HCT116 (cell line): ENCODE measurements around the gene ABHD14A. TPM values are rescaled to one million over a fixed set of nuclear protein-coding genes. Genes with fewer than 3 reads are reported as not detected.

Source experiments
- ATAC-seq: fragments of 200-7000 bp; cut with Tn5 transposase; 2 replicates; pipeline ENCODE4 v1.9.1; 2020; ENCODE audit warnings: mild to moderate bottlenecking, moderate library complexity
- BruUV-seq: library from RNA; stranded (reverse); fragments of 400-500 nt; replicated peaks from 2 replicates; lab custom pipeline; 2021; lab: Mats Ljungman, UMichigan
- CTCF ChIA-PET: fragments of 300-600 bp; sonication (Branson Sonifier 250); formaldehyde crosslinking; loops from one replicate; lab custom pipeline; 2021; ENCODE audit warnings: antibody characterized with exemption; lab: Charles Lee
- POLR2A ChIA-PET: fragments of 300-600, 350-600 bp; sonication (Branson Sonifier 250); formaldehyde crosslinking; loops from one replicate; lab custom pipeline; 2021; ENCODE audit warnings: antibody characterized with exemption; lab: Charles Lee
- RAD21 ChIA-PET, 2 experiments: fragments of 300-600 bp; sonication (Branson Sonifier 250); formaldehyde crosslinking; loops; one replicate each; lab custom pipeline; 2023; ENCODE audit warnings: low total read pairs in 2 of 2; ENCODE audit not compliant: uncharacterized antibody in 2 of 2, unreplicated experiment in 2 of 2, low non-redundant PET in 1 of 2; lab: Charles Lee
- DNase-seq: peaks from one replicate; pipeline ENCODE4 v3.0.0-alpha.2; 2010; ENCODE audit warnings: low read depth, low spot score
- H2AFZ ChIP-seq: fragments of 200-600 bp; shearing (Covaris generic), sonication (generic); 2 replicates; pipeline ENCODE4 v1.6.1; 2017; ENCODE audit warnings: low read depth, mixed run types, mixed read lengths, antibody characterized with exemption, low read length; ENCODE audit not compliant: poor library complexity, severe bottlenecking
- H3K27ac ChIP-seq: 2 replicates; pipeline ENCODE4 v1.5.1; 2012; ENCODE audit warnings: low read depth, low read length
- H3K27me3 ChIP-seq: fragments of 200-600 bp; sonication (generic); 2 replicates; pipeline ENCODE4 v1.6.1; 2016; ENCODE audit warnings: mixed run types, low read length, mixed read lengths; ENCODE audit not compliant: insufficient read depth
- H3K36me3 ChIP-seq, 2 experiments: fragments of 200-500 bp in 1 of 2; fragments of 200-600 bp in 1 of 2; sonication (Bioruptor generic) in 1 of 2; sonication (generic) in 1 of 2; 2 replicates each; pipeline versions ENCODE4 v1.5.1 to v1.6.1; 2014 to 2016; ENCODE audit warnings: low read length in 2 of 2, inconsistent platforms in 1 of 2, mixed read lengths in 1 of 2, mixed run types in 1 of 2; ENCODE audit not compliant: insufficient read depth in 2 of 2, control insufficient read depth in 1 of 2
- H3K4me1 ChIP-seq, 2 experiments: fragments of 200-600 bp in 1 of 2; sonication (generic) in 1 of 2; 2 replicates each; pipeline versions ENCODE4 v1.5.1 to v1.6.1; 2012 to 2017; ENCODE audit warnings: low read length in 2 of 2, inconsistent platforms in 1 of 2, mild to moderate bottlenecking in 1 of 2, mixed read lengths in 1 of 2, mixed run types in 1 of 2, moderate library complexity in 1 of 2; ENCODE audit not compliant: insufficient read depth in 2 of 2, control insufficient read depth in 1 of 2
- H3K4me2 ChIP-seq: fragments of 200-600 bp; sonication (generic); 2 replicates; pipeline ENCODE4 v1.6.1; 2017; ENCODE audit warnings: mixed run types, low read length, mixed read lengths
- H3K4me3 ChIP-seq, 2 experiments: fragments of 200-600 bp in 1 of 2; sonication (generic) in 1 of 2; replicated peaks in 1 of 2; 2 replicates each; pipeline ENCODE4 v1.5.1; 2011 to 2016; ENCODE audit warnings: low read length in 2 of 2, control low read depth in 1 of 2, low read depth in 1 of 2, mild to moderate bottlenecking in 1 of 2, mixed read lengths in 1 of 2, mixed run types in 1 of 2
- H3K79me2 ChIP-seq: fragments of 200-600 bp; sonication (generic); 2 replicates; pipeline ENCODE4 v1.6.1; 2017; ENCODE audit warnings: mild to moderate bottlenecking, mixed run types, low read length, moderate library complexity, mixed read lengths; ENCODE audit not compliant: insufficient read depth
- H3K9ac ChIP-seq: fragments of 200-600 bp; sonication (generic); 2 replicates; pipeline ENCODE4 v1.6.1; 2016; ENCODE audit warnings: low read length, mixed read lengths
- H3K9me2 ChIP-seq: fragments of 200-600 bp; sonication (generic), shearing (Covaris generic); 2 replicates; pipeline ENCODE4 v1.6.1; 2017; ENCODE audit warnings: mixed run types, mild to moderate bottlenecking, moderate library complexity; ENCODE audit not compliant: insufficient read depth
- H3K9me3 ChIP-seq, 2 experiments: fragments of 200-500 bp in 1 of 2; fragments of 200-600 bp in 1 of 2; sonication (Bioruptor generic) in 1 of 2; sonication (generic) in 1 of 2; 2 replicates each; pipeline ENCODE4 v1.6.1; 2014 to 2017; ENCODE audit warnings: low read length in 2 of 2, mixed read lengths in 2 of 2, inconsistent platforms in 1 of 2, low read depth in 1 of 2, mild to moderate bottlenecking in 1 of 2, mixed run types in 1 of 2, moderate library complexity in 1 of 2; ENCODE audit not compliant: control insufficient read depth in 1 of 2, insufficient read depth in 1 of 2
- H4K20me1 ChIP-seq: fragments of 200-600 bp; sonication (generic), shearing (Covaris generic); 2 replicates; pipeline ENCODE4 v1.6.1; 2017; ENCODE audit warnings: mixed run types, mild to moderate bottlenecking, moderate library complexity; ENCODE audit not compliant: insufficient read depth
- CEBPB ChIP-seq: IDR thresholded peaks from 2 replicates; pipeline ENCODE4 v1.6.1; 2012; ENCODE audit warnings: low read depth
- EGR1 ChIP-seq: IDR thresholded peaks from 2 replicates; pipeline ENCODE4 v1.6.1; 2012; ENCODE audit warnings: low read depth
- ELF1 ChIP-seq: IDR thresholded peaks from 2 replicates; pipeline ENCODE4 v1.6.1; 2012; ENCODE audit warnings: low read depth, borderline replicate concordance
- EZH2 ChIP-seq: fragments of 200-600 bp; sonication (generic); IDR thresholded peaks from 2 replicates; pipeline ENCODE4 v1.6.1; 2017; ENCODE audit warnings: antibody characterized with exemption, mixed run types
- EZH2phosphoT487 ChIP-seq: fragments of 200-600 bp; IDR thresholded peaks from 2 replicates; pipeline ENCODE4 v1.6.1; 2018; ENCODE audit warnings: antibody characterized with exemption, borderline replicate concordance
- FOSL1 ChIP-seq: IDR thresholded peaks from 2 replicates; pipeline ENCODE4 v1.6.1; 2012; ENCODE audit warnings: low read depth
- POLR2A ChIP-seq: IDR thresholded peaks from 2 replicates; pipeline ENCODE4 v1.7.0; 2011; ENCODE audit warnings: borderline replicate concordance; ENCODE audit not compliant: insufficient read depth, insufficient read length; ENCODE audit errors: extremely low read depth
- POLR2AphosphoS5 ChIP-seq: IDR thresholded peaks from 2 replicates; pipeline ENCODE4 v1.6.1; 2011; ENCODE audit warnings: mild to moderate bottlenecking, low read depth, low read length, moderate library complexity
- RAD21 ChIP-seq: IDR thresholded peaks from 2 replicates; pipeline ENCODE4 v1.6.1; 2012; ENCODE audit warnings: low read depth, mild to moderate bottlenecking
- SIN3A ChIP-seq: IDR thresholded peaks from 2 replicates; pipeline ENCODE4 v1.6.1; 2012; ENCODE audit warnings: low read depth
- SP1 ChIP-seq: IDR thresholded peaks from 2 replicates; pipeline ENCODE4 v1.6.1; 2012; ENCODE audit warnings: low read depth
- SRF ChIP-seq: IDR thresholded peaks from 2 replicates; pipeline ENCODE4 v1.6.1; 2012; ENCODE audit warnings: low read depth
- TCF7L2 ChIP-seq: IDR thresholded peaks from 2 replicates; pipeline ENCODE4 v1.7.0; 2011; ENCODE audit warnings: borderline replicate concordance, inconsistent platforms; ENCODE audit not compliant: insufficient read depth, insufficient read length; ENCODE audit errors: extremely low read depth
- YY1 ChIP-seq: IDR thresholded peaks from 2 replicates; pipeline ENCODE4 v1.6.1; 2011; ENCODE audit warnings: low read length, low read depth, moderate library complexity, mild to moderate bottlenecking; ENCODE audit not compliant: insufficient replicate concordance; ENCODE audit errors: extremely low read depth
- ZNF274 ChIP-seq: fragments of 200-500 bp; sonication (Bioruptor generic); IDR thresholded peaks from 2 replicates; pipeline ENCODE4 v1.6.1; 2014; ENCODE audit warnings: mild to moderate bottlenecking, low read depth, low read length, inconsistent platforms
- intact Hi-C: fragments of 100-400 bp; cut with micrococcal nuclease; formaldehyde crosslinking; loops from 2 replicates; pipeline ENCODE4 v1.10.0; 2022
- total RNA-seq: library from RNA; stranded (reverse); gene quantifications from one replicate; pipeline ENCODE4 v1.2.1, GENCODE V29; 2021; ENCODE audit not compliant: unreplicated experiment
- TF ChIP-seq, protein P1 (sequence below): IDR thresholded peaks from 2 replicates; pipeline ENCODE4 v1.6.1; 2012
- TF ChIP-seq, protein P2 (sequence below), 3 experiments: fragments of 200-600 bp in 1 of 3; sonication (generic) in 1 of 3; IDR thresholded peaks in 2 of 3; conservative IDR thresholded peaks in 1 of 3; 2 replicates each; pipeline ENCODE4 v1.5.1; 2012 to 2017; ENCODE audit warnings: low read depth in 2 of 3, low read length in 2 of 3, antibody characterized with exemption in 1 of 3, borderline replicate concordance in 1 of 3, control low read depth in 1 of 3, mild to moderate bottlenecking in 1 of 3, mixed read lengths in 1 of 3, mixed run types in 1 of 3, moderate library complexity in 1 of 3; ENCODE audit not compliant: insufficient read depth in 1 of 3

Gene ABHD14A
- total RNA-seq, 1 experiment from 2014 or later: 11.6 TPM

DNA sequence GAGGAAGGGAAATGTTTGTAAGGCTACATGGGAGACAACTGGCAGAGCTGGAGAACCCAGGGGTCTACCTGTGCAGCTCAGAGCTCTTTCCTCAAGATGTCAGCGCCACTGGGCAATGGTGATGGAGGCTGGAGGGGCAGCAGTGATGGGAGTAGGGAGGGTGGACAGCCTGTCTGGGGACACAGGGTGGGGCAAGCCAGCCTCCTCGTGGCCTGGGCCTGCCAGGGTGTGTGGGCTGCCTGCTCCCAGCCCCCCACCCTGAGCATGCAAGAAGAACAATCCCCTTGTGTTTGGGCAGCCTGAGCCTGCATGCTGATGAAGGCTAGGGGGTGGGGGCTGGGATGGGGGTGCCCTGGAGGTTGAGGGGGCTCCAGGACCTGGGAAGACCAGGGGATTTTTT lies 8.8 kb upstream of the ABHD14A start:
- Histone ChIP-seq H4K20me1 (0 out of 2 replicates have a peak, but pooled peaks cover 4% of the 10 kb centered on the region), H3K4me2 (peak overlapping the region; percentile 90; the same call in 1 of the 2 replicates), H3K27me3 (no peaks in the 10 kb centered on the region), H3K4me3 (no peak overlapping the region), H3K9me2 (no peaks in the 10 kb centered on the region), H3K36me3 (peaks cover 2 to 10% of the 10 kb centered on the region in 2 experiments; a peak in 2 of 4 replicates), H3K27ac (no peak overlapping the region), H3K79me2 (peaks cover 18% of the 10 kb centered on the region), H3K4me1 (peaks cover 23 to 45% of the 10 kb centered on the region in 2 experiments), H3K9me3 (no peaks in the 10 kb centered on the region), H2AFZ (no peak overlapping the region), H3K9ac (no peak overlapping the region)
- intact Hi-C loops: no loop called here
- RAD21 ChIA-PET: no interaction called here
- no peak for ATAC-seq
- CTCF ChIA-PET: interaction anchor here (1.3 to 1.5 kb wide), 3 partner anchors 8 to 24 kb away, joined by 4 read pairs; partner anchors contain the start of genes ABHD14A, ABHD14B, PARP3 and RRP9
- POLR2A ChIA-PET: no interaction called here
- BruUV-seq: no TSS peak
- TF ChIP-seq EZH2 (no peak), POLR2A (no peak), TCF7L2 (no peak), EGR1 (no peak), ELF1 (no peak), YY1 (no peak), FOSL1 (no peak), SRF (no peak), CEBPB (no peak)
- TF ChIP-seq, protein P1, sequence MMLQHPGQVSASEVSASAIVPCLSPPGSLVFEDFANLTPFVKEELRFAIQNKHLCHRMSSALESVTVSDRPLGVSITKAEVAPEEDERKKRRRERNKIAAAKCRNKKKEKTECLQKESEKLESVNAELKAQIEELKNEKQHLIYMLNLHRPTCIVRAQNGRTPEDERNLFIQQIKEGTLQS: no peak
- no peak for DNase-seq

DNA sequence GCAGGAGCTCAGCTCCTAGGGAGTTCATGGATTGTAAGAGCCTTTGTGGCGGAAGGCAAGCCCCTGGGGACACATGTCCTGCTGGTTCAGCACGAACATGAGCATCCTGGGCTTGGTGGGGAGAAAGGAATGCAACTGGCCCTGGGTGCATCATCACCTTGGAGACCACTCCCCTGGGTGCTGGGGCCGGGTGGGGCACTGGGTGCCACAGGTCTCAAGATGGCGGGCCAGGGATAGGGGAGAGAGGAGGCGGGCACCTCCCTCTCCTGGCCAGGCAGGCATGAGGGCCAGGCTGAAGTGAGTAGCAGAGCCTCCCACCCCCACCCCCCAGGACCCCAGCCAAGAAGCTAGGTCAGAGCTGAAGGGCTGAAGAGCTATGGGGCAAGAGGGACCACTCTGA lies 8.4 kb upstream of the ABHD14A start:
- H3K4me2 ChIP-seq: peak overlapping the region; percentile 90
- no peak for TF ChIP-seq SIN3A
- TF ChIP-seq ZNF274: no peak
- no peak for TF ChIP-seq RAD21
- TF ChIP-seq EGR1: no peak
- no peak for TF ChIP-seq EZH2phosphoT487
- no peak for TF ChIP-seq POLR2AphosphoS5
- TF ChIP-seq SRF: no peak
- TF ChIP-seq, protein P2, sequence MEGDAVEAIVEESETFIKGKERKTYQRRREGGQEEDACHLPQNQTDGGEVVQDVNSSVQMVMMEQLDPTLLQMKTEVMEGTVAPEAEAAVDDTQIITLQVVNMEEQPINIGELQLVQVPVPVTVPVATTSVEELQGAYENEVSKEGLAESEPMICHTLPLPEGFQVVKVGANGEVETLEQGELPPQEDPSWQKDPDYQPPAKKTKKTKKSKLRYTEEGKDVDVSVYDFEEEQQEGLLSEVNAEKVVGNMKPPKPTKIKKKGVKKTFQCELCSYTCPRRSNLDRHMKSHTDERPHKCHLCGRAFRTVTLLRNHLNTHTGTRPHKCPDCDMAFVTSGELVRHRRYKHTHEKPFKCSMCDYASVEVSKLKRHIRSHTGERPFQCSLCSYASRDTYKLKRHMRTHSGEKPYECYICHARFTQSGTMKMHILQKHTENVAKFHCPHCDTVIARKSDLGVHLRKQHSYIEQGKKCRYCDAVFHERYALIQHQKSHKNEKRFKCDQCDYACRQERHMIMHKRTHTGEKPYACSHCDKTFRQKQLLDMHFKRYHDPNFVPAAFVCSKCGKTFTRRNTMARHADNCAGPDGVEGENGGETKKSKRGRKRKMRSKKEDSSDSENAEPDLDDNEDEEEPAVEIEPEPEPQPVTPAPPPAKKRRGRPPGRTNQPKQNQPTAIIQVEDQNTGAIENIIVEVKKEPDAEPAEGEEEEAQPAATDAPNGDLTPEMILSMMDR (IDR thresholded peaks at IDR 0.05 in 2 of 3, conservative IDR thresholded peaks at IDR 0.05 in 1 of 3; ENCODE audit: borderline replicate concordance in 1 of 3, insufficient read depth in 1 of 3, low read depth in 2 of 3, low read length in 2 of 3): no peak
- no peak for TF ChIP-seq FOSL1
- no peak for TF ChIP-seq EZH2
- no peak for TF ChIP-seq POLR2A
- no peak for TF ChIP-seq SP1
- no peak for DNase-seq
- no peaks in the 10 kb centered on the region for H3K9me3 ChIP-seq
- no peak; the same call in 1 of the 2 replicates for ATAC-seq
- H3K4me1 ChIP-seq: peaks cover 23 to 49% of the 10 kb centered on the region in 2 experiments
- peak overlapping the region; percentile 61 to 67 for H3K4me3 ChIP-seq
- H3K36me3 ChIP-seq: peaks cover 3 to 15% of the 10 kb centered on the region in 2 experiments; a peak in 2 of 4 replicates
- ChIA-PET CTCF (interaction anchor here (0.6 to 1.7 kb wide), 4 partner anchors 8 to 25 kb away, joined by 4 to 6 read pairs (median 4); partner anchors contain the start of genes ABHD14A, ABHD14B, PARP3 and RRP9), POLR2A (no interaction called here), RAD21 (no interaction called here)
- H3K9ac ChIP-seq: peak overlapping the region; percentile 74
- H3K79me2 ChIP-seq: peaks cover 23% of the 10 kb centered on the region
- 0 out of 2 replicates have a peak, but pooled peaks cover 4% of the 10 kb centered on the region for H4K20me1 ChIP-seq
- H3K9me2 ChIP-seq: no peaks in the 10 kb centered on the region
- no TSS peak for BruUV-seq
- H3K27ac ChIP-seq: peak overlapping the region; percentile 81
- H3K27me3 ChIP-seq: no peaks in the 10 kb centered on the region
- intact Hi-C loops: no loop called here
- H2AFZ ChIP-seq: no peak overlapping the region
